ENCODE data around the gene GALNT9.

- TF ChIP-seq, protein P1, sequence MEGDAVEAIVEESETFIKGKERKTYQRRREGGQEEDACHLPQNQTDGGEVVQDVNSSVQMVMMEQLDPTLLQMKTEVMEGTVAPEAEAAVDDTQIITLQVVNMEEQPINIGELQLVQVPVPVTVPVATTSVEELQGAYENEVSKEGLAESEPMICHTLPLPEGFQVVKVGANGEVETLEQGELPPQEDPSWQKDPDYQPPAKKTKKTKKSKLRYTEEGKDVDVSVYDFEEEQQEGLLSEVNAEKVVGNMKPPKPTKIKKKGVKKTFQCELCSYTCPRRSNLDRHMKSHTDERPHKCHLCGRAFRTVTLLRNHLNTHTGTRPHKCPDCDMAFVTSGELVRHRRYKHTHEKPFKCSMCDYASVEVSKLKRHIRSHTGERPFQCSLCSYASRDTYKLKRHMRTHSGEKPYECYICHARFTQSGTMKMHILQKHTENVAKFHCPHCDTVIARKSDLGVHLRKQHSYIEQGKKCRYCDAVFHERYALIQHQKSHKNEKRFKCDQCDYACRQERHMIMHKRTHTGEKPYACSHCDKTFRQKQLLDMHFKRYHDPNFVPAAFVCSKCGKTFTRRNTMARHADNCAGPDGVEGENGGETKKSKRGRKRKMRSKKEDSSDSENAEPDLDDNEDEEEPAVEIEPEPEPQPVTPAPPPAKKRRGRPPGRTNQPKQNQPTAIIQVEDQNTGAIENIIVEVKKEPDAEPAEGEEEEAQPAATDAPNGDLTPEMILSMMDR (IDR thresholded peaks at IDR 0.05 in 8 of 11, conservative IDR thresholded peaks at IDR 0.05 in 3 of 11), result no peak
- TF ChIP-seq POLR2AphosphoS5 (IDR thresholded peaks at IDR 0.05) (no peak), POLR2A (IDR thresholded peaks at IDR 0.05) (no peak)
Observed at GRCh38 chr12:132245521-132246101, 83.8 kb downstream of the GALNT9 start.
